Type B pancreatic cell (in vitro differentiated cells): ENCODE results near the gene XIRP1. TPM values are rescaled to one million over a fixed set of nuclear protein-coding genes. Genes with fewer than 3 reads are reported as not detected.

Source experiments
- DNase-seq: peaks from one replicate; pipeline ENCODE4 v3.0.0; 2021; ENCODE audit warnings: mixed read lengths; ENCODE audit not compliant: unreplicated experiment; ENCODE audit errors: extremely low spot score
- H3K27ac Mint-ChIP-seq: 2 replicates; pipeline ENCODE4 v1.8.0; 2021; ENCODE audit warnings: mild to moderate bottlenecking, mixed read lengths
- H3K27me3 Mint-ChIP-seq: 2 replicates; pipeline ENCODE4 v1.8.0; 2021; ENCODE audit warnings: mixed read lengths
- H3K36me3 Mint-ChIP-seq: 2 replicates; pipeline ENCODE4 v1.8.0; 2021; ENCODE audit warnings: mixed read lengths
- H3K4me1 Mint-ChIP-seq: one replicate; pipeline ENCODE4 v1.8.0; 2021; ENCODE audit warnings: mixed read lengths; ENCODE audit not compliant: unreplicated experiment
- H3K4me3 Mint-ChIP-seq: 2 replicates; pipeline ENCODE4 v1.8.0; 2021; ENCODE audit warnings: mild to moderate bottlenecking, mixed read lengths
- H3K9me3 Mint-ChIP-seq: 2 replicates; pipeline ENCODE4 v1.8.0; 2021; ENCODE audit warnings: mixed read lengths
- CTCF ChIP-seq: fragments of 200-600 bp; sonication (generic); conservative IDR thresholded peaks from 2 replicates; pipeline ENCODE4 v1.5.0; 2021; ENCODE audit warnings: antibody characterized with exemption, mild to moderate bottlenecking
- total RNA-seq: library from RNA; stranded (reverse); gene quantifications from 2 replicates; pipeline ENCODE4 v1.2.1, GENCODE V29; 2021; ENCODE audit warnings: low replicate concordance

XIRP1 gene
- total RNA-seq, 1 donor from 2014 or later = 0.12 TPM

GRCh38 chr3:39188271-39189149 lies 3.9 kb downstream of the XIRP1 start:
- DNase-seq = no peak
- Mint-ChIP-seq H3K4me1 (peaks cover 6% of the 10 kb centered on the region), H3K4me3 (no peak overlapping the region), H3K27me3 (peaks cover 4% of the 10 kb centered on the region), H3K27ac (no peak overlapping the region), H3K36me3 (no peaks in the 10 kb centered on the region), H3K9me3 (no peaks in the 10 kb centered on the region)
- TF ChIP-seq CTCF = no peak

GRCh38 chr3:39187372-39188155 lies 4.8 kb downstream of the XIRP1 start:
- no peaks in the 10 kb centered on the region for H3K9me3 Mint-ChIP-seq
- peaks cover 11% of the 10 kb centered on the region for H3K4me1 Mint-ChIP-seq
- no peak for TF ChIP-seq CTCF
- H3K36me3 Mint-ChIP-seq = no peaks in the 10 kb centered on the region
- no peak overlapping the region for H3K4me3 Mint-ChIP-seq
- H3K27me3 Mint-ChIP-seq = peaks cover 4% of the 10 kb centered on the region
- H3K27ac Mint-ChIP-seq = no peak overlapping the region
- DNase-seq = no peak

GRCh38 chr3:39186692-39187151 lies 5.7 kb downstream of the XIRP1 start:
- Mint-ChIP-seq H3K36me3 (no peaks in the 10 kb centered on the region), H3K27ac (no peak overlapping the region), H3K4me3 (no peak overlapping the region), H3K9me3 (no peaks in the 10 kb centered on the region), H3K4me1 (peaks cover 11% of the 10 kb centered on the region), H3K27me3 (peaks cover 4% of the 10 kb centered on the region)
- no peak for TF ChIP-seq CTCF
- no peak for DNase-seq

- no peak overlapping the region for H3K4me3 Mint-ChIP-seq
- no peak overlapping the region for H3K27ac Mint-ChIP-seq
- H3K9me3 Mint-ChIP-seq = no peaks in the 10 kb centered on the region
- DNase-seq = no peak
- H3K4me1 Mint-ChIP-seq = peaks cover 14% of the 10 kb centered on the region
- TF ChIP-seq CTCF = no peak
- H3K27me3 Mint-ChIP-seq = peaks cover 4% of the 10 kb centered on the region
- no peaks in the 10 kb centered on the region for H3K36me3 Mint-ChIP-seq
These were observed 6.3 kb downstream of the XIRP1 start for GRCh38 chr3:39185959-39186691.

GRCh38 chr3:39185326-39185958 lies 7.0 kb downstream of the XIRP1 start:
- no peak for TF ChIP-seq CTCF
- DNase-seq = no peak
- H3K4me1 Mint-ChIP-seq = peaks cover 17% of the 10 kb centered on the region
- H3K9me3 Mint-ChIP-seq = no peaks in the 10 kb centered on the region
- H3K27me3 Mint-ChIP-seq = peaks cover 5% of the 10 kb centered on the region
- H3K4me3 Mint-ChIP-seq = no peak overlapping the region
- no peak overlapping the region for H3K27ac Mint-ChIP-seq
- H3K36me3 Mint-ChIP-seq = no peaks in the 10 kb centered on the region
